ENCODE data around the gene CCT5.

- no peak for TF ChIP-seq CTCF (IDR thresholded peaks at IDR 0.05 in 8 of 11, conservative IDR thresholded peaks at IDR 0.05 in 3 of 11)
- no peak for TF ChIP-seq POLR2A (IDR thresholded peaks at IDR 0.05)
Measured at GRCh38 chr5:10214041-10214440, 36.0 kb upstream of the CCT5 start.
